Spleen (tissue), 7 donors: Measurements from ENCODE around the gene PEAK1.

Experiments
- CTCF ChIP-seq, 11 experiments: fragments of 200-600 bp in 7 of 11; fragments of 450-650 bp in 4 of 11; sonication (generic) in 4 of 11; IDR thresholded peaks in 8 of 11; conservative IDR thresholded peaks in 3 of 11; 1 replicate in 7 of 11; 2 replicates in 4 of 11; pipeline versions ENCODE4 v1.4.0 to v1.8.0; 2016 to 2021; ENCODE audit warnings: antibody characterized with exemption in 11 of 11, inconsistent platforms in 4 of 11, mild to moderate bottlenecking in 1 of 11
- POLR2A ChIP-seq, 3 donors: fragments of 450-650 bp; IDR thresholded peaks; one replicate each; pipeline ENCODE4 v1.5.1; 2017; ENCODE audit warnings: antibody characterized with exemption in 3 of 3, mild to moderate bottlenecking in 1 of 3
- donor health status: DM: no; HTN: no; CAD: no; lungs with moderate emphysema.
- donor health status: DM: no; HTN: no; CAD: no.
- donor health status: DM: no; HTN: no; CAD: no.

GRCh38 chr15:77375133-77375532 is 44.8 kb downstream of the PEAK1 start:
- no peak for TF ChIP-seq CTCF (IDR thresholded peaks at IDR 0.05 in 8 of 11, conservative IDR thresholded peaks at IDR 0.05 in 3 of 11)
- TF ChIP-seq POLR2A (IDR thresholded peaks at IDR 0.05) = no peak
